Fibroblast of skin of left biceps (primary cell): Measurements from ENCODE around the gene RRP1.
"Not testable (repeated sequence)": the region's sequence is repeated elsewhere in the genome, so short reads cannot be mapped to it uniquely, and the experiment has no call there.

Source experiments
- DNase-seq, 2 experiments: peaks; one replicate each; pipeline ENCODE4 v3.0.0-alpha.2; 2013; ENCODE audit warnings: low read depth in 2 of 2

Gene RRP1

GRCh38 chr21:43836616-43837015, 47.2 kb downstream of the RRP1 start:
- no peak for DNase-seq

GRCh38 chr21:43840259-43840658, 50.9 kb downstream of the RRP1 start:
- no peak for DNase-seq

- DNase-seq: no peak
These were observed 53.4 kb downstream of the RRP1 start for GRCh38 chr21:43842742-43843141.

GRCh38 chr21:43844906-43845305, 55.5 kb downstream of the RRP1 start:
- not testable (repeated sequence) for DNase-seq

GRCh38 chr21:43845386-43845785, 56.0 kb downstream of the RRP1 start:
- no peak for DNase-seq

GRCh38 chr21:43846430-43846829, 57.1 kb downstream of the RRP1 start:
- DNase-seq: no peak

GRCh38 chr21:43847301-43847700, 57.9 kb downstream of the RRP1 start:
- no peak for DNase-seq

- no peak for DNase-seq
These were observed 59.4 kb downstream of the RRP1 start for GRCh38 chr21:43848771-43849170.

- DNase-seq: no peak
These were observed 60.3 kb downstream of the RRP1 start for GRCh38 chr21:43849532-43850299.

GRCh38 chr21:43850728-43851295, 61.4 kb downstream of the RRP1 start:
- no peak for DNase-seq

- DNase-seq: no peak
These were observed 62.2 kb downstream of the RRP1 start for GRCh38 chr21:43851593-43851992.

- no peak for DNase-seq
These were observed 64.7 kb downstream of the RRP1 start for GRCh38 chr21:43853851-43854772.
